CD4-positive, alpha-beta T cell treated with Interleukin-2 at 100 ng/mL for 4 hours (primary cell): ENCODE data around the gene MKS1.
A peak's percentile ranks its signal among the peaks of the same experiment; 100 is the strongest.

Experiments
- DNase-seq: peaks from one replicate; pipeline ENCODE4 v3.0.0-alpha.2; 2020; ENCODE audit warnings: low spot score

The MKS1 gene

DNA sequence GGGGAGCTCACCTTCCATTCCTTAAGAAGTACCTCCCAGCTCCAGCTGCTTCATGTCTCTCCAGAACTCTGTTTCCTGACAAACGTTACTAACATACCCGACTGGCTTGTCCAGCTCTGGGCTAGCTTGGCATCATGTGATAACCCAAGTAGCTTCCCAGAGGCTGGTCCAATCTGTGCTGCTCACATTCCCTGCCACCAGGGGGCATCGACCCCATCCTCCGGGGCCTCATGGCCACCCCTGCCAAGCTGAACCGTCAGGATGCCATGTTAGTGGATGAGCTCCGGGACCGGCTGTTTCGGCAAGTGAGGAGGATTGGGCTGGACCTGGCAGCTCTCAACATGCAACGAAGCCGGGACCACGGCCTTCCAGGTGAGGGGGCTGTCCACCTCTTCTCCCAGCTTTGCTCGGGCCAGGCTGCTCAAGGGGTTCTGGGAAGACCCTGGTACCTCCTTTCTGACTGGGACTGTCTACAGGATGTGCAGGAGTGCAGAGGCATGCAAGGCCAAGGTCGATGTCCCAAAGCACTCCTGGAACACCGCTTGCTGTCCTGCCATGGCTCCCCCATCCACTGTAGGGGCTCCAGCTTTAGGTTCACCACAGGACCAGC is 18.9 kb downstream of the MKS1 start:
- peak; percentile 51 for DNase-seq

DNA sequence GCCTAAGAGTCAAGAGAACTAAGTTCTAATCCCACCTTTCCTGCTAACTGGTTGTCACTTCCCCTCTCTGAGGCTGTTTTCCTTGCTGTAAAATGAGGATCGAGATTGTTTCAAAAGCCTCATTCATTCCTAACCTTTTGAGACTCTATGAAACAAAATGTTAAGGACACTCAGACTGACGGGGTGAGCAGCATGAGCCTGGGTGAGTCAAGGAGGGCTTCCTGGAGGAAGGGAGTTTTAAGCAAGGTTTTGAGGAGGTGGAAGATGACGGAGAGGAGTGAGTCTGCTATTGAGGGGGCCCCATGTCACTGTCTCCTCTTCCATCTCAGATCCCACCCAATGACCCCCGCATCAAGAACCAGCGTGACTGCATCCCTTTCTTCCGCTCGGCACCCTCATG is 22.4 kb downstream of the MKS1 start:
- DNase-seq, result no peak

DNA sequence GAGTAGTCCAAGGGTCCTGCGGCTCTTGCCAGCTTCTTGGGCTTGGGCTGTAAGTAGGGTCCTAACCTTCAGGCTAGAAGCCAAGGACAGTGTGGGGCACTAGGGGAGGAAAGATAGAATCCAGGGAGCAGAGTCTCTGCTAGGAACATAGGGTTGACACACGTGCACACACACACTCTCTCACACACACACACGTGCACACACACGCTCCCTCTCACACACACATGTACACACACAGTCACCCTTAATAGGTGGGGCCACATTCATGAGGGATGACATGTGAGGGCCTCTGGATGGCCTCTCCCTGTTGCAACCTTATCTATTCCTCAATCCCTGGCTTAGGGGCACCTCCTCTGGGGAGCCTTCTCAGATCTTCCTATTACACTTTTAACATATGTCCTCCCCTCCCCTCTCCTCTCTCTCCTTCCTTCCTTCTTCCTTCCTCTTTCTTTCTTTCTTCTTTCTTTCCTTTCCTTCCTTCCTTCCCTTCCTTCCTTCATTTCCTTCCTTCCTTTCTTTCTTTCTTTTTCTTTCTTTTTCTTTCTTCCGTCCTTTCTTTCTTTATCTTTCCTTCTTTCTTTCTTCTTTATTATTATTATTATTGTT is 23.4 kb downstream of the MKS1 start:
- no peak for DNase-seq

DNA sequence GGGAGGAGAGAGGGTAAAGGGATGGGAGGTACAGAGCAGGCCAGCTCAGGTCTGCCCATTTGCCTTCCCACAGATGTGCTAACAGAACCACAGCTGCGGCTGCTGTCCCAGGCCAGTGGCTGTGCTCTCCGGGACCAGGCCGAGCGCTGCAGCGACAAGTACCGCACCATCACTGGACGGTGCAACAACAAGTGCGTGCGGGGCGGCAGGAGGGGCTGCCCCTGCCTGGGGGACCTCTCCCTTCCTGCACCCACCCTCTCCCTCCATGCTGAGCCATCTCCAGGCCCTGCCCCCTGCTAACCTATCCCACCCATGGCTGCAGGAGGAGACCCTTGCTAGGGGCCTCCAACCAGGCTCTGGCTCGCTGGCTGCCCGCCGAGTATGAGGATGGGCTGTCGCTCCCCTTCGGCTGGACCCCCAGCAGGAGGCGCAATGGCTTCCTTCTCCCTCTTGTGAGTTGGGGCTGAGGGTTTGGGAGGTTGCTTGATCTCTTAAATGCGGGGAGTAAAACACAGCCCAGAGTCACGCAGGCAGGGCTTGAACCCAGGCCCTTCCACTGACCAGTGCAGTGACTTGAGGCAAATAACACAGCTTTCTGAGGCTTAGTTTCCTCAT is 25.3 kb downstream of the MKS1 start:
- DNase-seq, result no peak

DNA sequence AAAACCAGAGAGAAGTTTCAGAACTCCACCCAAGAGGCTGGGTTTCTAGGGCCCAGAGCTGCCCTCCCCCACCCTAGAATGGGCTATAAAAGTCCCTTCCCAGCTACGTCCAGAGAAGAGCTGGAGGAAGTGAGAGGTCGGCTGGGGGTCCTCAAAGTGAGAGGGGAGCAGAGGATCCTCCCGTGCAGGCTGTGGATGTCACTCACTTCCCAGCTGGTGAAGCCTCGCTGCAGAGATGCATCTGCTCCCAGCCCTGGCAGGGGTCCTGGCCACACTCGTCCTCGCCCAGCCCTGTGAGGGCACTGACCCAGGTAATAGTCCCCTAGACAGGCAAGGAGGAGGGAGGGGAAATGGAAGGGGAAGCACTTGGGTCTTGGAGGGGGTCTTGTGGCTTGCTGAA is 26.4 kb downstream of the MKS1 start, which contains the start of gene EPX:
EPX (plus strand) TSS at position 115 of the 400 bp plus-strand sequence; CDS start at position 236, 121 bp downstream.
- no peak for DNase-seq

DNA sequence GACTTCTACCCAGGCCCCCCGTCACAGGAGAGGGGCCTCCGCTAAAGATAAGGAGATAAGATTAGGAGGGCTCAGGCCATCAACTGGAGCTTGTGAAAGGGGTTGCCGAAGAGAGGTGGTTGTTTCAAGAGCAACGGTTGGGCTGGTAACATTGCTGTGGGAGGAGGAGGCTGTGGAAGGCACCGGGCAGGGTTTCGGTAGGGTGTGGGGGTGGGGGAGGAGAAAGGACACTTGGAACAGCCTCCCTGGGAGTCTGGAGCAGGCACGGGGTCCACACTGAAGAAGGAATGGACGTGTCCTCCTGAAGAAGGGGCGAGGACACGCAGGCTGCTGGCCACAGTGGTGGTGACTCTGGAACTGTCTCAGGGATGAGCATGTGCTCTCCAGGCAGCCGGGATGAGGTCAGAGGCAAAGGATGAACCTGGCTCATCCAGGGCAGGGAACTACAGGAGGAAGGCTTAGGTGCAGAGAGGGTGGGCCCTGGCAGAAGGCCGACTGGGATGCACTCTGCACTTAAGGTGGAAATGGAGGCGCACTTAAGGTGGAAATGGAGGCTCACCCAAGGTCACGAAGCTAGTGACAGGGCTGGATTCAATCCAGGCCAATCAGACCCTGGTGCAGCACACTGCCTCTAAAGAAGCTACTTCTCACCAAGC is 27.7 kb downstream of the MKS1 start:
- no peak for DNase-seq

DNA sequence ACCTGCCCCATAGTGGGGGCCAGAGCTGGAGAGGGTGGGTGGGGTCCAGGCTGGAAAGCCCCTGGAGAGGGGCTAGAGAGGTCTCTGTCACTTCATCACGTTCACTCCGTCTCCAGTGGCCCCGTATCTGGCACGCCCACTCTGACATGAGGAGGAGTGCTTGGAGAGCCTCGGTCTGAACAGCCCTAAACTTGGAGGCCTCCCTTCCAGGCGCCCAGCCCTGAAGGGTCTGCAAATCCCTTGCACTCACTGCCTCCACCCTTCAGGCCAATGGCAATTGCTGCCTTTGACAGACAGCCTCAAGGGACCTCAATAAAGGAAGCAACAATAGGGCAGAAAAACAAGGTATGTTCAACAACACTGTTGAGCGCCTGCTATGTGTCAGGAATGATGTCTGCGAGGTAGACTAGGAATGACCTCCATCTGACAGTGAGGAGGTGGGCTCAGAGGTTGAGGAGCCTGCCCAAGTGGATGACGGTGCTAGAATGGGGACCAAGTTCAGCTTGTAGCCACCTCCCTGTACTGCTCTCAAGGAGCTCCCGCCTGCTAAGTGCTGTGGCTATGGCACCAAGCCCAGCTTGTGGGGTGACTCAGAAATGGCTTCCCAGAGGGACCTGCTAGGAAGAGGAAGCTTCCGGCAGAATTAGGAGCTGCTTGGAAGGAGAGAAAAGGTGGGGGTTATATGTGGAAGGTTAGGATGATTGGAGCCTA is 29.5 kb downstream of the MKS1 start:
- no peak for DNase-seq

DNA sequence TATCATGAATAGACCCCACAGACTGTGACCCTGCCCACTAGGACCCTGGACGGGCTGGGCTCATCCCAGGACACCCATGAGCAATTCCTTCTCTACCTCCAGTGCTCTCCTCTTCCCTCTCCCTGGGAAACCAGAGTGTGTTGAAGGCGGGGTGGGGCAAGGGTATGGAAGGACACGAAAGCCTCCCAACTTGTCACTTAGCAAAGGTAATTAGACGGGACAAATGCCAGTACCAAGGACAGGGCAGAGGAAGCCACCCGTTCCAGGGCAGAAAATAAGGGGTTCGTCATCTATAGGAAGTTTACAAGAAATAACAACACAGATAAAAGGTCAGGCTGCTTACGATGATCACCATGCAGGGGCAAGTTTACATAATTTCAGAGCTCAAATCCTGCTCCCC is 31.4 kb downstream of the MKS1 start:
- no peak for DNase-seq

DNA sequence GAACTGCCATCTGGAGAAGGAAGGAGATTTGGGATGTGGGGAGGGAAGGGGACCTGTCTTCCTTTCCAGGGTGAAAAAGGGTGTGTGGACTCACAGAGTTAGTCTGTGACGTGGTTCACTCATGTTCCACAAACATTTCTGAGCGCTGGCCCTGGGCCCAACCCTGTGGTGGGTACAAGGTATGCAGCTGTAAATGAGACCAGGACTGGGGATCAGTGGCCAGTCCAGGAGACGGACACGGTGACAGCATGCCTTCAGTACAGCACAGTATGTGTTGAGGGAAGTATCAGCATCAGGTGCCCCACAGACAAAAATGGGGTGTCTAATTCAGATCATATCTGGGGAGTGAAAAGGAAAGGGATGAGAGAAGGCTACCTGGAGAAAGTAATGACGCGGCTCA is 32.0 kb downstream of the MKS1 start:
- DNase-seq, result no peak

DNA sequence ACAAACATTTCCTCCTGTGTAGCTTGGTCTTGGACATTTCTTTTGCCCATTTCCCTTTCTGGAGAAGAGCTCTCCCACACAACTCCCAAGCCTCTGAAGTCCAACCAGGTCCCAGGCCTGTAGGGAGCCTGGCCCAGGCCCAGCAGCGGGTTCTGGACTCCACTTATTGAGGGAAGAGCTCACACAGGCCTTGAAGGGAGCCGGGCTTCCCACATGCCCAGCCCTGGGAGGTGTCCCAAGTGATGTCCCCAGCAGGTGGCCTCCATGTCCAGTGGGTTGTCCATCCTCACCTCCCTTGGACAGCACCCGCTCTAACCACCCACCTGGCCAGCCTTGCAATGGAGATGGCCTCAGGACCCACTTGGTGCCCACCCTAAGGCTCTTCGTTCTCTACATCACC is 32.5 kb downstream of the MKS1 start:
- DNase-seq, result no peak

DNA sequence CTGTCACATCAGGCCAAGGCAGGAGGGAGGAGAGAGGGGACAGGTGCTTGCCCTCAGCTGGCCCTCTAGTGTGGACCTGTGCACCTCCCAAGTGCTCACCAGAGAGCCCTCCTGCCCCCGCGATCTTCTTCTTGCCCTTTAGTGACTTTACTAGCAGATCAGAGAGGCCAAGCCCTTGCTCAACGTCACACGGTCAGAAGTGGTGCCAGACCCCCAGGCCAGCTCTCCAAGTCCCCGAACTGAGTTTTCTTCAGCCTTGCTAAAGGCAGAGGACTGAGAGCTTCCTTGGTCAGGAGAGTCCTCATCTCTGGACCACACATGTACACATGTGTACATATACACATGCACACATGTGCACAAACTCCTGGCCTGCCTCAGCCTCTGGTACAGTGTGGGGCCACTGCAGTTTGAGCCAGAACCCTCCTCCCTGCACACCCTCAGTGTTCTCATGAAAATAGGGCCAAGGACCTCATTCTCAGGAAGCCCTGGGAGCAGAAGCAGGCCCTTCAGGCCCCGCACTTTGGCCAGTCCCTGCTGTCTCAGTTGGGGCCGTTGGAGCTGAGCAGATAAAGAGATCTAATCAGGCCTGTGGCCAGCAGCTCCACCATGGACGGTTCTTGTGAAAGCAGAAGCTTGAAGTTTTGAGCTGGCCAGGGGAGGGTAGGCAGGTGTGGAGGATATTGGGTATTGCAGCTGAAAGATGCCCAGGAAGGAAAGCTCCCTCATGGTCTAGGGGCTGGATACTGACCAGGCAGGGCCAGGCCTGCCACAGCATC is 33.9 kb downstream of the MKS1 start:
- DNase-seq, result no peak

DNA sequence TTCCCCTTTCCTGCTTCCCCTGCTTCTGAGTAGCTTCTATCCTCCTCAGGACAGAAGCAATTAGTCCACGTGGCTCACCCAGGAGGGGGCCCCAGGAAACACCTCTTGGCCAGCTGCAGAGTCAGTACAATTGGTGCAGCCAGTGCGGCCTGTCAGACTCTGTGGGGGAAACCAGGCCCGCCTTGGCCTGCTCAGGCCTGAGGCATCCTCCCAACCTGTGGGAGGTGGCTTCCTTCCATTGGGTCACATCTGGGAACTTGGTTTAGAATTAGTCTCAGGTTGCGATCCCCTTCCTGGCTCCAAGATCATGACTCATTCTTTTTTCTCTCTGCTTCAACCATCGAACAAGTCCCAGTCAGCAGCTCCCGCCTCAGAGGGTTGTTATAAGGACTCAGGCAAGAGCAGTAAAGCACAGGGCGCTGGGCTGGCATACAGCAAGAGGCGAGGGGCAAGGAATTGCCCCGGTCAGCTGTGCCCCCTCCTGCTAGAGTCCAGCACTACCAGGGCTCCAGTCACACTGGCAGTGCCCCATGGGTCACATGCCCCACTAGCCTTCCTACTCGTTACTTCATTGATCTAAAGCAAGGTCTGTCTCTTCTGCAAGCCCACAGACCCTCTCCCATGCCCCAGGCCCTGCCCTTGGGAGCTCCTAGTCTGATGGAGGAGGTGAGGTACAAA is 34.6 kb downstream of the MKS1 start:
- no peak for DNase-seq

DNA sequence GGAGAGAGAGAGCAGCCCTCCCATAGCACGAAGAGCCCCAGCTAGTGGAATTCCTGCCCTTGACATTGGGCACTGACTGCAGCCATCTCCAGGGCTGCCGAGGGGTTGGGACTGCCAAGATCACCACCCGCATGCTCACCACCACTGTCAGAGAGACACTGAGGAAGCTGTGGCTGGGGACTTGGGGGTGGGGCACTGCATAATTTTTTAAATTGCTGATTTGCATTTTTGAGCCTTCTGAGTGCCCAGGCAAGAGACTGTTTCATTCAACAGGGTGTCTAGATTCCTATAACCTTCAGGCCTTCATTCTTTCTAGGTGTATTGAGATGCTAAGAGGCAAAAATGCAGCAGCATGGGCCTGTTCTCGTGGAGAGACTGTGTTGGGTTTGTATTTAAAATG is 35.5 kb downstream of the MKS1 start:
- DNase-seq, result no peak

DNA sequence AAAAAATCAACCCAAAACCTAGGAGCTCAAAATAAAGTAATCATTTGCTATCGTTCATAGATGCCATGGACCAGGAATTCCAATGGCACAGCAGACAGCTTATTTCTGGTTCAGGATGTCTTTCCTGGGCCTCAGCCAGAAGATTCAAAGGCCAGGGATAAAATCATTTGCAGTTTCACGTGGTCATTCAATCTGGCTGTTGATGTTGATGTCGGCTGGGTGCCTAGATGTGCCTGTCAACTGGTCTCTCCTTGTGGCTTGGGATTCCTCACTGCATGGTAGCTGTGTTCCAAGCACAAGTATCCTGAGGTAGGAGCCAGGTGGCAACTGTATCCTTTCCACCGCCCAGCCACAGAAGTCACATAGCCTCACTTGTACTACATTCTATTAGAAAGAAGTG is 37.3 kb downstream of the MKS1 start:
- DNase-seq, result no peak

DNA sequence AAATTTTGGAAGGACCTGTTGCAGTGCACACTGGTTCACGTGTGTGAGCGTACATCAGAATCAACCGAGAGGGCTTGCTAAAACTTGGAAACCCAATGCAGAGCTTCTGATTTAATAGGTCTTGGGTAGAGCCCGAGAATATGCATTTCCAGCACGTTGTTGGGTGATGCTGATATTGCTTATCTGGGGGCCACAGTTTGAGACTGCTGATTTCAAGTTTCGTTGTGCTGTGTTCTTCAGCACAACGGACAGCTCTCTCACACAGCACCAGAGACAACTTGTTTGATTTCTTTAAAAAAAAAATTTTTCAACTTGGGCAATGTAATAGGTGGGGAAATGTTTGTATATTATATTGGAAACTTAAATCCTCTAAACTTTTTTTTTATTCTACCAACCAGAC is 42.9 kb downstream of the MKS1 start:
- DNase-seq, result no peak

DNA sequence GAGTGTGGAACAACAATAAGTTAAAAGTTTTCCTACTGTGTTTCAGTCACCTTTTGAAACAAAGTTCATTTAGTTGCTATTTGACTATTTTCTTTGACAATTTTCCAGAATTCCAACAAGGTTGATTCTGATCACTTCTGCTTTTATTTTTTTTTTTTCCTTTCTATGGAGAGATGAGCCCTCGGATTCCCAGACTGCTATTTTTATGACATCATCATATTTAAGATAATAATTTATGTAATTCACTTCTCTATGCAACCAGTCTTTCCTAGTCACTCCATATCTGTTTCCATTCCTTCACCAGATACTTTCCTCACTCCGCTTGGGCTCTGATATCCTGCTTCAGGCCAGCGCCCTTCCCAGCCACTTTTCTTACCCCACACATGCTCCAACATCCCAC is 44.2 kb downstream of the MKS1 start:
- no peak for DNase-seq

DNA sequence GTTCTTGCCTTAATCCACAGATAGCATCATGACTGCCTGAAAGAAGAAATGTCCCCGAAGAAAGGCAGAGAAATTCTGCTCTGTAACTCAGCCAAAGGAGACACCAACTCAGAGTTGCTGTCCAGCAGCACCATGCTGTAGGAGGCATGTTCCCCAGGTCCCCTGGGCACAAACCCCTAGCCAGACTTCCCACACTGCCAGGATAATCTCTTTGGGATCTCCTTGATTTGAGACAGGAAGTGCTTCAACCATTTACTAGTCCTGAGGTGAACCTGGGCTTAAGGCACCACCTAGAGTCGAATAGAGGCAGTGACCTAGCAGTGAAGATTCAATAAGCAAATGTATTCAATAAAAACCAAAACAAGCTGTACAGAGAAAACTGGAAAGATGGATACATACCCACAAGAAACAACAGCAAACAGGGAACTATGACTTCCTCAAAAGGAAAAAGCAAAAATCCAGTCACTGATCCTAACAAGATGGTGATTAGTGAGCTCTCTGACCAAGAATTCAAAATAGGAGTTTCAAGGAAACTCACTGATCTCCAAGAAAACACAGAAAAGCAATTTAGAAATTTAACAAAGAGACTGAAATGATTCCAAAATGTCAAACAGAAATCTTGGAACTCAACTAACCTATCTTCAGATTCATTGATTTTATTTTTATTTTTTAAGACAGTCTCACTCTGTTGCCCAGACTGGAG is 46.5 kb downstream of the MKS1 start:
- peak; percentile 72 for DNase-seq

DNA sequence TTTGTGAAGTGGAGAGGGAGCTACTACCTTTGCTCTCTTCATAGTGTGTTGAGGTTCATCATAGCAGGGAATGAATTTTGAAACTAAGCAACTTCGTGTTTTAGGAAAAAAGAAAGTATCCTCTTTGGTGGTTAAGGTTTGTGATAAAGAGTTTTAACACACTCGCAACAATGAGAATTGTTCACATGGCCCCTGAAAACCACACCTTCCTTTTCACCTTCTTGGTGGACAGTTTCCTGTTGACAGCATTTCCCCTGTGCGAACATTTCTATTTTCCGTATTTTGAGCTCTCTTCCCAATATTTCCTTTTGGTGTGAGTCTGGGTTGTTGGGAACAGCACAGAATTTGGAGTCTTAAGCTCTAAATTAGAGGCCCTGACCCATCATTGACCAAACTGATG is 48.4 kb downstream of the MKS1 start:
- peak; percentile 11 for DNase-seq

DNA sequence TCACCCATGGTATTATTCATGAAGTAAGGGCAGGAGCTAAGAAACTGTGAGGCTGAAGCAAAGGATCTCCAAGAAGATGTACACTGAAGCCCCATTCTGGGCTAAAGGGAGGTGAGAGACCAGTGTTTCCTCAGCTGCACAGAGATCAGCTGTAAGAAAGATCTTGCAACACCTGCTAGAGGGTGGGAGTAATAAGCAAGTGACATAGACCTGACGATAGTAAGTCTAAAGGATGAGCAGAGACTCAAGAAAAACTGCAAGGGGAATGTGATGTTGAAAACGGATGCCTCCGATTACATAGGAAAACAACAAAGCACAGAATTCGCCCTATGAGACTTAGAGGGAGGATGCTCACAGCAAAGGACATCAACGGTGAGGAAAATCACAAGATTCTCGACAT is 52.4 kb downstream of the MKS1 start, which contains the start of gene OR4D2:
OR4D2 (plus strand) TSS at position 301 of the 400 bp plus-strand sequence. CDS start 2,674 bp downstream, outside the sequence.
- no peak for DNase-seq

DNA sequence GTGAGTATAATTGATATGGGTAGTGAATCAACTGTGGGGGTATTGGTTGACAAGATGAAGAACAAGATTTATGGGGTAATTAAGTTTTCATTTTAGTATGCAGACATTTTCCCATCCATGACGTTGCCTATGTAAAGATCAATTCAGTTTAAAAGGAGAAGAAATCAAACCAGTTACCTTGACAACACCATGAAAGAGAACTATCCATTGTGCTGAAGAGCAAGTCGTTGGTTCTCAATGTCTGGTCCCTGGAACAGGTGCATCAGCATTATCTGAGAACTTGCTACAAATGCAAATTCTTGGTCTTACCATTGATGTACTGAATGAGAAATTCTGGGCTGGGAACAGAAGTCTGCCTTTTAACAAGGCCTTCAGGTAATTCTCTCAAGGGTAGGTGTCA is 53.1 kb downstream of the MKS1 start:
- no peak for DNase-seq
